H1 (cell line): ENCODE measurements around the gene VAT1L. TPM values are rescaled to one million over a fixed set of nuclear protein-coding genes. Genes with fewer than 3 reads are reported as not detected.

ENCODE experiments used
- ATF2 ChIP-seq: IDR thresholded peaks from 2 replicates; pipeline ENCODE4 v1.6.1; 2012; ENCODE audit warnings: low read length, inconsistent platforms
- CBX8 ChIP-seq: fragments of 300-800, 300-1000 bp; sonication (generic); IDR thresholded peaks from 2 replicates; pipeline ENCODE4 v1.7.1; 2016; ENCODE audit warnings: low read depth, low read length, borderline replicate concordance
- CHD2 ChIP-seq: IDR thresholded peaks from 2 replicates; pipeline ENCODE4 v1.6.1; 2012; ENCODE audit warnings: low read length, improper control_type of control experiment
- CHD7 ChIP-seq: fragments of 300-600 bp; sonication (generic); IDR thresholded peaks from 2 replicates; pipeline ENCODE4 v1.7.1; 2012; ENCODE audit warnings: low read length, moderate library complexity, mild to moderate bottlenecking, inconsistent platforms; ENCODE audit not compliant: insufficient replicate concordance
- KDM4A ChIP-seq: IDR thresholded peaks from one replicate; pipeline ENCODE4 v1.7.1; 2012; ENCODE audit warnings: low read depth, mild to moderate bottlenecking, moderate library complexity, low read length, inconsistent platforms; ENCODE audit not compliant: severe bottlenecking
- PHF8 ChIP-seq: fragments of 200-600 bp; sonication (generic); conservative IDR thresholded peaks from 2 replicates; pipeline ENCODE4 v1.7.1; 2012; ENCODE audit warnings: low read depth, mild to moderate bottlenecking, inconsistent platforms, low read length, moderate library complexity
- RAD21 ChIP-seq, 2 experiments: IDR thresholded peaks in 1 of 2; conservative IDR thresholded peaks in 1 of 2; 2 replicates each; pipeline ENCODE4 v1.6.1; 2011; ENCODE audit warnings: low read depth in 2 of 2, low read length in 2 of 2, improper control_type of control experiment in 1 of 2, inconsistent platforms in 1 of 2, mild to moderate bottlenecking in 1 of 2, moderate library complexity in 1 of 2
- SP4 ChIP-seq: IDR thresholded peaks from 2 replicates; pipeline ENCODE4 v1.6.1; 2012; ENCODE audit warnings: low read length, inconsistent platforms
- SRF ChIP-seq: IDR thresholded peaks from 2 replicates; pipeline ENCODE4 v1.6.1; 2011; ENCODE audit warnings: mild to moderate bottlenecking, low read depth, low read length, moderate library complexity
- polyA plus RNA-seq, 7 experiments: library from polyadenylated mRNA; depleted of rRNA in 3 of 7; stranded (reverse) in 5 of 7; unstranded in 2 of 7; fragments of >200 nt in 5 of 7; fragments of 200-250 nt in 2 of 7; gene quantifications; 1 replicate in 5 of 7; 2 replicates in 1 of 7; 4 replicates in 1 of 7; pipeline versions ENCODE4 v1.2.1 to v1.2.3, GENCODE V29; 2011 to 2013; ENCODE audit warnings: missing spikeins in 2 of 7, mixed read lengths in 2 of 7
- total RNA-seq: library from RNA; stranded (reverse); fragmentation: NEBNext Ultra II Directional; extraction: Animal tissue kit (Norgen Biotek cat#: 25700); gene quantifications from 2 replicates; pipeline ENCODE4 v1.2.1, GENCODE V29; 2021

VAT1L gene
- total and polyA plus RNA-seq, 2 of the 8 experiments (the other 6 are each of a cell fraction or from before 2014, with no cell fraction given) = 46.3 to 48.2 TPM

GRCh38 chr16:77945126-77945525, 156.8 kb downstream of the VAT1L start (continued):
- no peak for TF ChIP-seq CHD7
- no peak for TF ChIP-seq CHD2
- no peak for TF ChIP-seq SRF
- TF ChIP-seq SP4 = no peak
- no peak for TF ChIP-seq RAD21 (IDR thresholded peaks at IDR 0.05 in 1 of 2, conservative IDR thresholded peaks at IDR 0.05 in 1 of 2; ENCODE audit: low read depth in 2 of 2, low read length in 2 of 2)
- TF ChIP-seq CBX8 = no peak
- TF ChIP-seq PHF8 = no peak
- TF ChIP-seq KDM4A = no peak
- no peak for TF ChIP-seq ATF2
